GM06990 (cell line): ENCODE measurements around the gene TUT1.

Experiments used
- DNase-seq: peaks from one replicate; pipeline ENCODE4 v3.0.0-alpha.2; 2011; ENCODE audit not compliant: insufficient read length; ENCODE audit errors: extremely low read depth
- H3K27me3 ChIP-seq: replicated peaks from 2 replicates; pipeline ENCODE4 v1.6.0; 2011; ENCODE audit warnings: low read length; ENCODE audit not compliant: control insufficient read depth, insufficient read depth
- H3K36me3 ChIP-seq: 2 replicates; pipeline ENCODE4 v1.5.1; 2011; ENCODE audit warnings: low read length; ENCODE audit not compliant: control insufficient read depth, insufficient read depth
- H3K4me3 ChIP-seq: replicated peaks from 2 replicates; pipeline ENCODE4 v1.5.1; 2011; ENCODE audit warnings: low read depth, mild to moderate bottlenecking, control low read depth, low read length
- TF ChIP-seq, protein P1 (sequence below): IDR thresholded peaks from 2 replicates; pipeline ENCODE4 v1.5.1; 2011; ENCODE audit warnings: low read length, control low read depth, mild to moderate bottlenecking, inconsistent platforms; ENCODE audit not compliant: insufficient read depth, poor library complexity, severe bottlenecking

The TUT1 gene

DNA sequence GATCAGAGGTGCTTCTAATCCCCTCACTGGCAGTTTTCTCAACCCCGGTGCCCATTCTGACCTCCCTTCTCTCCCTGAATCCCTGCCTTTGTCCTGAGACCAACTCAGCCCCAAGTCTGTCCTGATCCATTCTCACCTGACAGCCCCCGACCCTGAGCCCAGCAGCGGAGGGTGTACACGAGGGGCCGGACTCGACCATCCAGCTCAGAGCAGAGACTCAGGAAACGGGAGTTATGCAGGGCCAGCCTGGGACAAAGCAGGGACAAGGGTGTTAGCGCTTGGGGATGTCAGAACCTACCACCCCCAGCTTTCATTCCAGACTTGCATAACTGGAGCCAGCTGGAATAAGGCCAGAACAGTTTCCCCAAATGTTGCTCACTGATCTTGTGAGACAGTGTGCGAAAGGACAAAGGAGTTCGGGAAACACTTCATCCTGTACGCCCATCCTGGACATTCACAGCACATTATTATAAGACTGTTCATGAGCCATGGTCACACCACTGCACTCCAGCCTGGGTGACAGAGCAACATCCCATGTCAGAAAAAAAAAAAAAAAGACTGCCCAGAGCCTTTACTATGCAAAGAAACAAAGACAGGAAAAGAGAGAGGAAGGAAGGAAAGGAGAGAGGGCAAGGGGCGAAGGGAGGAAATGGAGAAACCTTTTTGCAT lies 14.1 kb downstream of the TUT1 start:
- TF ChIP-seq, protein P1, sequence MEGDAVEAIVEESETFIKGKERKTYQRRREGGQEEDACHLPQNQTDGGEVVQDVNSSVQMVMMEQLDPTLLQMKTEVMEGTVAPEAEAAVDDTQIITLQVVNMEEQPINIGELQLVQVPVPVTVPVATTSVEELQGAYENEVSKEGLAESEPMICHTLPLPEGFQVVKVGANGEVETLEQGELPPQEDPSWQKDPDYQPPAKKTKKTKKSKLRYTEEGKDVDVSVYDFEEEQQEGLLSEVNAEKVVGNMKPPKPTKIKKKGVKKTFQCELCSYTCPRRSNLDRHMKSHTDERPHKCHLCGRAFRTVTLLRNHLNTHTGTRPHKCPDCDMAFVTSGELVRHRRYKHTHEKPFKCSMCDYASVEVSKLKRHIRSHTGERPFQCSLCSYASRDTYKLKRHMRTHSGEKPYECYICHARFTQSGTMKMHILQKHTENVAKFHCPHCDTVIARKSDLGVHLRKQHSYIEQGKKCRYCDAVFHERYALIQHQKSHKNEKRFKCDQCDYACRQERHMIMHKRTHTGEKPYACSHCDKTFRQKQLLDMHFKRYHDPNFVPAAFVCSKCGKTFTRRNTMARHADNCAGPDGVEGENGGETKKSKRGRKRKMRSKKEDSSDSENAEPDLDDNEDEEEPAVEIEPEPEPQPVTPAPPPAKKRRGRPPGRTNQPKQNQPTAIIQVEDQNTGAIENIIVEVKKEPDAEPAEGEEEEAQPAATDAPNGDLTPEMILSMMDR: no peak
- H3K27me3 ChIP-seq: no peaks in the 10 kb centered on the region
- H3K36me3 ChIP-seq: peaks cover 15% of the 10 kb centered on the region
- DNase-seq: no peak
- H3K4me3 ChIP-seq: no peak overlapping the region

DNA sequence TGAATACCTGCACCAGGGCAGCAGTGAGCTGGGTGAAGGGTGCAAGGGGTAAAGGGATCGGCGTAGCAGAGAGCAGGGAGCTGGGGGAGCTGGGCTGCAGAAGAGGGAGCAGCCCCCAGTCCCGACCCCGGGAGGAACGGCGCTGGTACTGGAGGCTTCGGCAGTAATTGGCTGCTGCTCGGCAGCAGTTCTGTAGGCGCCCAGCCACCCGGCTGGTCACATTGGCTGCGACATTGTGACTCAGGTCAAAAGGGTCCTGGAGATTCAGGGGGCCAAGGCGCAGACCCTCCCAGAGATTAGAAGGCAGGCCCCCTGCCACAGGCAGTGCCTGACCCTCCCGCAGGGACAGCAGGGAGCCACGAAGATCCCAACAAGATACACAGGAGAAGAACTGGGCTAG lies 15.5 kb downstream of the TUT1 start:
- Histone ChIP-seq H3K36me3 (peaks cover 19% of the 10 kb centered on the region), H3K27me3 (no peaks in the 10 kb centered on the region), H3K4me3 (no peak overlapping the region)
- no peak for DNase-seq
- TF ChIP-seq, protein P1: no peak

DNA sequence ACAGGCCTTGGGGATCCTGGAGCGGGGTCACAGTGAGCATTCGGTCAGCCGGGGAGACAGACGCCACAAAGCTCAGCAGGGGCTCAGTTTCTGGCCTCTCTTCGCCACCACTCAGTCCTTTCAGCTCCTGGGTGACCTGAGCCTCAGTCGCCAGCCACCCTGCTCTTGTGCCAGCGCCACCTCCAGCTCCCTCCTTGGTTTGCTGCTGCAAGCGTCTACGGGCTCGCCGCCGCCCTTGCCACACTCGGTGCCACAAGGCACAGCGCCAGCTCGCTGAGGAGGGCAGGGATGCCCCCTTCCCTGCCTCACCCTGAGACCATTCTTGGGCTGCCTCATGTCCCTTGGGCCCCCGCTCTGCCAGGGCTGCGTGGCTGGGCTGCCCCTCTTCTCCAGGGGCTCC lies 16.2 kb downstream of the TUT1 start:
- H3K4me3 ChIP-seq: peak overlapping the region; percentile 71
- DNase-seq: no peak
- TF ChIP-seq, protein P1: no peak
- no peaks in the 10 kb centered on the region for H3K27me3 ChIP-seq
- peaks cover 25% of the 10 kb centered on the region for H3K36me3 ChIP-seq

DNA sequence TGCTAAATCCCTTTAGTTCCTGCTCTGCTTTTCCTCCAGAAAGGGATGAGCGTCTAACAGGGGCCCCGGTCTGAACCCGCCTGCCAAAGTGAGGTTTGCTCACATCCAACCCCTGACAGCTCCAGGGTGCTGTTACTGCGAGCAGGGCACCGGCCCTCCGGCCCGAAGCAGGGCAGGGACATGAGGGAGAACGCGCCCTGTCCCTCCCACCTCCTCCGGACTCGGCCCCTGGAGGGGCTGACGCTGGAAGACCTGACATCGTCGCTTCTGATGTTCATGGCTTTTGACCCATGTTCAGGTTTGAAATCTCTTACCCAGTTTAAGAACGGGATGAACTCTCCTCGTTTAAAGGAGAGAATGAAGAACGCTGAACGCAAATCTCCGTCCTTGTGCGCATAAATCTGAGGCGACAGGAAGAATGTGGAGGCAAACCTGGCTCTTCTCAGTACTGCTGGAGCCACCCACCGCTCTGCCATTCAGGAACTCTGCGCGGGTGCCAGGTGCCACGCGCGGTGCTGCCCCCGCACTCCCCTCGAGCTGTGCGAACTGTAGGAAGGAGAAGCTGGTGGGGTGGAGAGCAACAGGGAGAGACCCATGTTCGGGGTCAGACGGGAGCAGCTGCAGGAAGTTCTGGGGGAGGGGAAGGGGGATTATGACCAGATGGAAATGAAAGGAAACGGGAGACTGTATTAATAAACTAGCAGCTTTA lies 16.8 kb downstream of the TUT1 start:
- peak overlapping the region; percentile 71 for H3K4me3 ChIP-seq
- H3K36me3 ChIP-seq: peaks cover 28% of the 10 kb centered on the region
- no peaks in the 10 kb centered on the region for H3K27me3 ChIP-seq
- no peak for DNase-seq
- TF ChIP-seq, protein P1: no peak

DNA sequence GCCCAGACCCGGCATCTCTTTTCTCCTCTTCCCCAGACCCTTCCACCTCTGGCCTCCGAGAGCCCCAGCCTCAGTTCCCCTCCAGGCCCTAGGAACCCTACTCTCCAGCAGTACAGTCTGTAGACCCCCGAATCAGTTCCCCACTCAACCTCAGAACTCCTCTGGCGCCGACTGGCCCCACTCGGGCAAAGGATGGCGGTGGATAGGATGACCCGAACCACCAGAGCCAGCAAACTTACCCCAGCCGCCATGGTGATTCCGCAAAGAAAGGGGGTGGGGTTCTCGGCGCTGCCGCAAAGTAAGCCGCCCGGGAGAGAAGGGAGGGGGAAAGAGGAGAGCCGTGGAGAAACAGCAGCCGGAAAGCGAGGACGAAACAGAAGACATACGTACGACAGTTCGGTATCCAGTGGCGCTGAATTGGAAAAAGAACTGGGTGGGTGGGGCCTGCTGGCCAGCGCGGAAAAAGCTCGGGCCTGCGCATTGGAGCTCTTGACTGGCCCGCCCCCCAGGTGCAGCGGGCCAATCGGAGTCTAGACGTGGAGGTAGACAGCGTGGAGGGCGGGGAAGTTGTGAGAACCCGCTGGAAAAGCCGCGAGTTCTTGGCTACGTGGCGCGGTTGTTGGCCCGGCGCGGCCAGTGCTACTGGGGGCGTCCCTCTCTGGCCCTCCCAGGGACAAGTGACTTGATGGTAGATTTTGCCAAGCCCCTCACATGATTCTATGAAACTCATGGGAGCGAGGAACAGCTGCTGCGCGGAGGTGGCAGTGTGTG lies 17.5 kb downstream of the TUT1 start, which contains the start of gene EEF1G:
Gene EEF1G, minus strand, starts transcription at position 300 of the 771 bp plus-strand sequence. Its CDS starts 49 bp downstream, at position 251.
- peak; percentile 99 for DNase-seq
- H3K4me3 ChIP-seq: peak within 1 kb of the TSS; percentile 85
- H3K36me3 ChIP-seq: peaks cover 28% of the 10 kb centered on the region
- no peaks in the 10 kb centered on the region for H3K27me3 ChIP-seq
- TF ChIP-seq, protein P1: no peak
